GM23338 (cell line): ENCODE measurements around the gene CD247.

ENCODE experiments used
- CREB1 ChIP-seq: fragments of 250-450 bp; sonication (Bioruptor Pico); IDR thresholded peaks from 2 replicates; pipeline ENCODE4 v1.5.0; 2020; ENCODE audit warnings: low read depth, mild to moderate bottlenecking, moderate library complexity
- EZH2phosphoT487 ChIP-seq: fragments of 200-600 bp; sonication (generic); IDR thresholded peaks from one replicate; pipeline ENCODE4 v1.8.1; 2018; ENCODE audit warnings: antibody characterized with exemption; ENCODE audit not compliant: unreplicated experiment
- POLR2AphosphoS5 ChIP-seq: IDR thresholded peaks from 2 replicates; pipeline ENCODE4 v1.6.1; 2016; ENCODE audit warnings: antibody characterized with exemption, low read depth
- ZNF331 ChIP-seq: fragments of 250-450 bp; sonication (Bioruptor Pico); IDR thresholded peaks from 2 replicates; pipeline ENCODE4 v1.5.0; 2020; ENCODE audit warnings: low read depth, mild to moderate bottlenecking, moderate library complexity
- TF ChIP-seq, protein P1 (sequence below): IDR thresholded peaks from 2 replicates; pipeline ENCODE4 v1.6.1; 2016; ENCODE audit warnings: antibody characterized with exemption
- TF ChIP-seq, protein P2 (sequence below), 2 experiments: fragments of 200-600 bp in 1 of 2; sonication (generic) in 1 of 2; conservative IDR thresholded peaks; 2 replicates each; pipeline versions ENCODE4 v1.5.1 to v1.6.1; 2016 to 2017; ENCODE audit warnings: antibody characterized with exemption in 2 of 2, low read depth in 2 of 2, mild to moderate bottlenecking in 2 of 2, moderate library complexity in 1 of 2

DNA sequence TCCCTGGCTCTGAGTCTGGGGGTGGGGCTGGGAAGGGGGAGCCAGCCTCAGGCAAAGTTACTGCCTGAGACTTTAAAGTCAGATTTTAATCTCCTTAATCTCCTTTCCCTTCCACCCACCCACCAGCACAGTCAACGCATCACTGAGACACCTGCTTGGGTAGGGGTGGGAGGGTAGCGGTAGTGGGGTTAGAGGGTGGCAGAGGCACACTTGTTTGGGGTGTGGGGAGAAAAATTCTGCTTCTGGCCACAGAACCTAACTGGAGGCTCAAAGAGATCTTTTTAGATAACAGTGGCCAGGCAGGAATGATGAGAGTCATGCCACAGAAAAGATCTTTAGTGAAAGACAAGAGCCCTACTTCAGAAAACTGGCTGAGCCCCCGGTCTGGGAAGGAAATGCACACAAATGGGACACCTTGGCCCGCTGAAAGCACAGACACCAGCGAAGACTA is 44.1 kb downstream of the CD247 start:
- TF ChIP-seq POLR2AphosphoS5 (no peak), CREB1 (no peak), EZH2phosphoT487 (no peak), ZNF331 (CRISPR knock-in tag) (no peak)
- TF ChIP-seq, protein P1, sequence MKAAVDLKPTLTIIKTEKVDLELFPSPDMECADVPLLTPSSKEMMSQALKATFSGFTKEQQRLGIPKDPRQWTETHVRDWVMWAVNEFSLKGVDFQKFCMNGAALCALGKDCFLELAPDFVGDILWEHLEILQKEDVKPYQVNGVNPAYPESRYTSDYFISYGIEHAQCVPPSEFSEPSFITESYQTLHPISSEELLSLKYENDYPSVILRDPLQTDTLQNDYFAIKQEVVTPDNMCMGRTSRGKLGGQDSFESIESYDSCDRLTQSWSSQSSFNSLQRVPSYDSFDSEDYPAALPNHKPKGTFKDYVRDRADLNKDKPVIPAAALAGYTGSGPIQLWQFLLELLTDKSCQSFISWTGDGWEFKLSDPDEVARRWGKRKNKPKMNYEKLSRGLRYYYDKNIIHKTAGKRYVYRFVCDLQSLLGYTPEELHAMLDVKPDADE: no peak
- TF ChIP-seq, protein P2, sequence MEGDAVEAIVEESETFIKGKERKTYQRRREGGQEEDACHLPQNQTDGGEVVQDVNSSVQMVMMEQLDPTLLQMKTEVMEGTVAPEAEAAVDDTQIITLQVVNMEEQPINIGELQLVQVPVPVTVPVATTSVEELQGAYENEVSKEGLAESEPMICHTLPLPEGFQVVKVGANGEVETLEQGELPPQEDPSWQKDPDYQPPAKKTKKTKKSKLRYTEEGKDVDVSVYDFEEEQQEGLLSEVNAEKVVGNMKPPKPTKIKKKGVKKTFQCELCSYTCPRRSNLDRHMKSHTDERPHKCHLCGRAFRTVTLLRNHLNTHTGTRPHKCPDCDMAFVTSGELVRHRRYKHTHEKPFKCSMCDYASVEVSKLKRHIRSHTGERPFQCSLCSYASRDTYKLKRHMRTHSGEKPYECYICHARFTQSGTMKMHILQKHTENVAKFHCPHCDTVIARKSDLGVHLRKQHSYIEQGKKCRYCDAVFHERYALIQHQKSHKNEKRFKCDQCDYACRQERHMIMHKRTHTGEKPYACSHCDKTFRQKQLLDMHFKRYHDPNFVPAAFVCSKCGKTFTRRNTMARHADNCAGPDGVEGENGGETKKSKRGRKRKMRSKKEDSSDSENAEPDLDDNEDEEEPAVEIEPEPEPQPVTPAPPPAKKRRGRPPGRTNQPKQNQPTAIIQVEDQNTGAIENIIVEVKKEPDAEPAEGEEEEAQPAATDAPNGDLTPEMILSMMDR (conservative IDR thresholded peaks at IDR 0.05; ENCODE audit: low read depth in 2 of 2): no peak
